A549 (cell line): ENCODE measurements around the gene ABCC3. TPM values are rescaled to one million over a fixed set of nuclear protein-coding genes. Genes with fewer than 3 reads are reported as not detected.
A peak's percentile ranks its signal among the peaks of the same experiment; 100 is the strongest.

Experiments
- ATAC-seq, 2 experiments: fragments of 200-7000 bp in 1 of 2; fragments of >200 bp in 1 of 2; cut with Nextera tagmentation in 1 of 2; cut with Tn5 transposase in 1 of 2; 3 replicates each; pipeline versions ENCODE4 v1.8.0 to v1.9.1; 2018 to 2020; ENCODE audit warnings: mild to moderate bottlenecking in 1 of 2, moderate library complexity in 1 of 2
- CTCF ChIA-PET: fragments of 300-600 bp; sonication (Branson Sonifier 250); formaldehyde crosslinking; extraction: SDS; loops from one replicate; lab custom pipeline; 2021; ENCODE audit warnings: antibody characterized with exemption, inconsistent platforms; lab: Yijun Ruan, JAX
- POLR2A ChIA-PET: fragments of 350-600 bp; formaldehyde crosslinking; extraction: SDS; loops from one replicate; lab custom pipeline; 2021; ENCODE audit warnings: antibody characterized with exemption, inconsistent platforms; lab: Yijun Ruan, JAX
- DNase-seq, 2 experiments: peaks; one replicate each; pipeline versions ENCODE4 v3.0.0 to v3.0.0-alpha.2; 2011 to 2016; ENCODE audit warnings: low read depth in 1 of 2, low spot score in 1 of 2
- FAIRE-seq: peaks from 2 replicates; lab custom pipeline; 2011; peaks lifted over from hg19 to GRCh38; lab: Jason Lieb, UNC
- H3K27ac ChIP-seq, 2 experiments: fragments of >200 bp; sonication (Bioruptor Twin); formaldehyde crosslinking; 3 replicates each; pipeline ENCODE4 v1.5.1; 2016 to 2017
- H3K4me1 ChIP-seq: fragments of >200 bp; sonication (Bioruptor Twin); formaldehyde crosslinking; 3 replicates; pipeline ENCODE4 v1.6.1; 2016
- H3K4me2 ChIP-seq: fragments of >200 bp; sonication (Bioruptor Twin); formaldehyde crosslinking; 3 replicates; pipeline ENCODE4 v1.6.1; 2016
- H3K4me3 ChIP-seq: fragments of >200 bp; sonication (Bioruptor Twin); formaldehyde crosslinking; 3 replicates; pipeline ENCODE4 v1.5.1; 2016
- H3K9me3 ChIP-seq: fragments of >200 bp; sonication (Bioruptor Twin); formaldehyde crosslinking; 3 replicates; pipeline ENCODE4 v1.6.1; 2016
- CBX2 ChIP-seq: fragments of 200-600 bp; sonication (generic); IDR thresholded peaks from 2 replicates; pipeline ENCODE4 v1.6.1; 2016; ENCODE audit warnings: low read depth, mild to moderate bottlenecking, borderline replicate concordance
- CBX8 ChIP-seq: fragments of 200-600 bp; sonication (generic); IDR thresholded peaks from 2 replicates; pipeline ENCODE4 v1.6.1; 2016
- CEBPB ChIP-seq, 2 experiments: fragments of >200 bp in 1 of 2; sonication (Bioruptor Twin) in 1 of 2; formaldehyde crosslinking in 1 of 2; IDR thresholded peaks; 2 replicates each; pipeline ENCODE4 v1.6.1; 2012 to 2016
- CHD2 ChIP-seq: fragments of 150-350 bp; IDR thresholded peaks from 2 replicates; pipeline ENCODE4 v1.6.1; 2014; ENCODE audit warnings: low read length; ENCODE audit not compliant: partially characterized antibody
- CHD4 ChIP-seq: fragments of 200-600 bp; sonication (generic); IDR thresholded peaks from 2 replicates; pipeline ENCODE4 v1.6.1; 2016; ENCODE audit warnings: antibody characterized with exemption, mild to moderate bottlenecking, borderline replicate concordance
- EHF ChIP-seq: fragments of 250-450 bp; sonication (Bioruptor Pico); IDR thresholded peaks from 2 replicates; pipeline ENCODE4 v1.5.0; 2020; ENCODE audit warnings: mild to moderate bottlenecking
- FOSL2 ChIP-seq, 2 experiments: fragments of 450-650 bp in 1 of 2; fragments of >200 bp in 1 of 2; sonication (Bioruptor Twin) in 1 of 2; formaldehyde crosslinking; IDR thresholded peaks; 2 replicates each; pipeline versions ENCODE4 v1.5.0 to v1.6.1; 2016 to 2020; ENCODE audit warnings: mild to moderate bottlenecking in 1 of 2, moderate library complexity in 1 of 2
- FOXS1 ChIP-seq: fragments of 250-450 bp; sonication (Bioruptor Pico); IDR thresholded peaks from 2 replicates; pipeline ENCODE4 v1.5.0; 2020; ENCODE audit warnings: mild to moderate bottlenecking, moderate library complexity
- GATA3 ChIP-seq: IDR thresholded peaks from 2 replicates; pipeline ENCODE4 v1.6.1; 2012; ENCODE audit warnings: borderline replicate concordance
- HDAC2 ChIP-seq: fragments of 200-600 bp; sonication (generic); IDR thresholded peaks from 2 replicates; pipeline ENCODE4 v1.6.1; 2016
- HEYL ChIP-seq: fragments of 250-450 bp; sonication (Bioruptor Pico); IDR thresholded peaks from 2 replicates; pipeline ENCODE4 v1.8.0; 2021; ENCODE audit warnings: mild to moderate bottlenecking, moderate library complexity
- HOXB5 ChIP-seq: fragments of 250-450 bp; sonication (Bioruptor Pico); IDR thresholded peaks from 2 replicates; pipeline ENCODE4 v1.5.0; 2020; ENCODE audit warnings: mild to moderate bottlenecking, moderate library complexity
- JUN ChIP-seq, 2 experiments: fragments of >200 bp; sonication (Bioruptor Twin); formaldehyde crosslinking; IDR thresholded peaks; 2 replicates in 1 of 2; 3 replicates in 1 of 2; pipeline ENCODE4 v1.6.1; 2016 to 2017
- JUNB ChIP-seq: fragments of >200 bp; sonication (Bioruptor Twin); formaldehyde crosslinking; IDR thresholded peaks from 2 replicates; pipeline ENCODE4 v1.6.1; 2016
- KDM5A ChIP-seq: fragments of 200-600 bp; sonication (generic); IDR thresholded peaks from 2 replicates; pipeline ENCODE4 v1.6.1; 2016; ENCODE audit warnings: antibody characterized with exemption, mild to moderate bottlenecking
- NFE2L2 ChIP-seq: fragments of 150-350 bp; conservative IDR thresholded peaks from 2 replicates; pipeline ENCODE4 v1.6.1; 2014; ENCODE audit warnings: low read length
- NR3C1 ChIP-seq: fragments of >200 bp; sonication (Bioruptor Twin); formaldehyde crosslinking; IDR thresholded peaks from 3 replicates; pipeline ENCODE4 v1.6.1; 2017
- PHF8 ChIP-seq: fragments of 200-600 bp; sonication (generic); IDR thresholded peaks from 2 replicates; pipeline ENCODE4 v1.6.1; 2016; ENCODE audit warnings: low read depth, mild to moderate bottlenecking, antibody characterized with exemption, moderate library complexity, borderline replicate concordance
- POLR2A ChIP-seq: IDR thresholded peaks from 2 replicates; pipeline ENCODE4 v1.6.1; 2012; ENCODE audit warnings: mild to moderate bottlenecking, low read length
- POLR2AphosphoS2 ChIP-seq: conservative IDR thresholded peaks from 2 replicates; pipeline ENCODE4 v1.6.1; 2012; ENCODE audit warnings: low read length, improper control_type of control experiment, inconsistent platforms
- RAD21 ChIP-seq, 2 experiments: fragments of >200 bp in 1 of 2; sonication (Bioruptor Twin) in 1 of 2; formaldehyde crosslinking in 1 of 2; IDR thresholded peaks in 1 of 2; conservative IDR thresholded peaks in 1 of 2; 2 replicates in 1 of 2; 3 replicates in 1 of 2; pipeline ENCODE4 v1.6.1; 2012 to 2018; ENCODE audit warnings: inconsistent platforms in 1 of 2
- RCOR1 ChIP-seq: fragments of 150-350 bp; IDR thresholded peaks from 2 replicates; pipeline ENCODE4 v1.6.1; 2014; ENCODE audit warnings: antibody characterized with exemption, low read length, low read depth
- RFX5 ChIP-seq: fragments of 450-650 bp; IDR thresholded peaks from 2 replicates; pipeline ENCODE4 v1.7.1; 2014; ENCODE audit warnings: antibody characterized with exemption, mild to moderate bottlenecking, moderate library complexity
- TFCP2L1 ChIP-seq: fragments of 250-450 bp; sonication (Bioruptor Pico); IDR thresholded peaks from 2 replicates; pipeline ENCODE4 v1.5.0; 2021; ENCODE audit warnings: mild to moderate bottlenecking
- ZC3H11A ChIP-seq: fragments of 450-650 bp; IDR thresholded peaks from 2 replicates; pipeline ENCODE4 v1.6.1; 2014; ENCODE audit warnings: antibody characterized with exemption, mild to moderate bottlenecking
- ZFP36 ChIP-seq: fragments of 450-650 bp; IDR thresholded peaks from 2 replicates; pipeline ENCODE4 v1.6.1; 2014; ENCODE audit warnings: borderline replicate concordance; ENCODE audit not compliant: partially characterized antibody
- WGBS: methylation state at CpG from one replicate; pipeline ENCODE4 v1.1.6; 2017; ENCODE audit errors: missing lambda C conversion rate; 5-methylcytosine and 5-hydroxymethylcytosine counted together
- polyA plus RNA-seq, 4 experiments: library from polyadenylated mRNA; depleted of rRNA in 3 of 4; stranded (reverse); fragments of >200 nt; fragmentation: RNase III in 1 of 4; extraction: RNeasy Plus Mini Kit Qiagen cat#74134 plus additional on column Dnase treatment in 1 of 4; gene quantifications; 2 replicates in 3 of 4; 3 replicates in 1 of 4; pipeline ENCODE4 v1.2.3, GENCODE V29; 2011 to 2017
- TF ChIP-seq, protein P1 (sequence below): fragments of 150-350 bp; IDR thresholded peaks from 2 replicates; pipeline ENCODE4 v1.6.1; 2014; ENCODE audit warnings: low read depth, mild to moderate bottlenecking, low read length
- TF ChIP-seq, protein P2 (sequence below): fragments of >200 bp; sonication (Bioruptor Twin); formaldehyde crosslinking; IDR thresholded peaks from 3 replicates; pipeline ENCODE4 v1.6.1; 2016
- TF ChIP-seq, protein P3 (sequence below): fragments of 450-650 bp; IDR thresholded peaks from 2 replicates; pipeline ENCODE4 v1.6.1; 2014; ENCODE audit warnings: antibody characterized with exemption
- TF ChIP-seq, protein P4 (sequence below): fragments of 250-450 bp; sonication (Bioruptor Pico); IDR thresholded peaks from 2 replicates; pipeline ENCODE4 v1.5.0; 2021; ENCODE audit warnings: mild to moderate bottlenecking, moderate library complexity, borderline replicate concordance
- TF ChIP-seq, protein P5 (sequence below): fragments of 200-600 bp; sonication (generic); IDR thresholded peaks from 2 replicates; pipeline ENCODE4 v1.6.1; 2016; ENCODE audit warnings: antibody characterized with exemption, mild to moderate bottlenecking, moderate library complexity
- TF ChIP-seq, protein P6 (sequence below): IDR thresholded peaks from 2 replicates; pipeline ENCODE4 v1.6.1; 2012; ENCODE audit warnings: low read depth, borderline replicate concordance
- TF ChIP-seq, protein P7 (sequence below): IDR thresholded peaks from 2 replicates; pipeline ENCODE4 v1.6.1; 2012

ABCC3 gene
- polyA plus RNA-seq, 2 of the 4 experiments (the other 2 are of a cell fraction) = 248 to 342 TPM

DNA sequence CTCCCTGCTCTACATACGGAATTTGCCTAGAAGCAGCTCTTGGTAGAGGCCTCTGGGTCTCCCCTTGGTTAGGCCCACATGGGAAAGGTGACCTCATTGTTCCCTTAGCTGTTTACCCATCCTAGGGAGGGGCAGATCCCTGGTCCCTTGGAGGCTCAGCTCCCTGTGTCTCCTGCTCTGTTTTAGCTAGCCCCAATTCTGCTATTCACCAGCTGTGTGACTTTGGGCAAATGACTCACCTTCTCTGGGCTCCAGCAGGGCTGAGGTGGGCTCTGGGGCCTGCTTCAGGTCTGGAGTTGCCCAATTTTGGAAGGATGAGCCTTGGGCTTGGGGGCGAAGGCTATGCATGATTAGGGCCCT, 3.9 kb downstream of the ABCC3 start:
- Histone ChIP-seq H3K4me1 (peaks cover 79% of the 10 kb centered on the region), H3K4me3 (peak overlapping the region; percentile 92), H3K27ac (peak overlapping the region; percentile 99 to 100), H3K9me3 (no peaks in the 10 kb centered on the region), H3K4me2 (peak overlapping the region; percentile 92)
- FAIRE-seq (peak; percentile 91), DNase-seq (peak; percentile 94 to 97), ATAC-seq (peak; percentile 71 to 75)
- ChIA-PET CTCF (interaction anchor here (0.9 to 48.0 kb wide), 10 partner anchors 11 to 311 kb away, joined by 3 to 2097 read pairs (median 4); partner anchors contain the start of genes ANKRD40 and RSAD1), POLR2A (interaction anchor here (0.7 to 8.0 kb wide), 24 partner anchors 8 to 306 kb away, joined by 3 to 237 read pairs (median 11); partner anchors contain the start of genes CACNA1G, LUC7L3 and TOB1)
- 0% methylated on average over 2 of the region's 2 CpGs for WGBS
- TF ChIP-seq, protein P1, sequence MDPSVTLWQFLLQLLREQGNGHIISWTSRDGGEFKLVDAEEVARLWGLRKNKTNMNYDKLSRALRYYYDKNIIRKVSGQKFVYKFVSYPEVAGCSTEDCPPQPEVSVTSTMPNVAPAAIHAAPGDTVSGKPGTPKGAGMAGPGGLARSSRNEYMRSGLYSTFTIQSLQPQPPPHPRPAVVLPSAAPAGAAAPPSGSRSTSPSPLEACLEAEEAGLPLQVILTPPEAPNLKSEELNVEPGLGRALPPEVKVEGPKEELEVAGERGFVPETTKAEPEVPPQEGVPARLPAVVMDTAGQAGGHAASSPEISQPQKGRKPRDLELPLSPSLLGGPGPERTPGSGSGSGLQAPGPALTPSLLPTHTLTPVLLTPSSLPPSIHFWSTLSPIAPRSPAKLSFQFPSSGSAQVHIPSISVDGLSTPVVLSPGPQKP = no peak
- TF ChIP-seq GATA3 (no peak; the same call in 1 of the 2 replicates), POLR2A (no peak), ZC3H11A (no peak), CHD2 (no peak), HEYL (no peak), CEBPB (IDR thresholded peaks at IDR 0.05) (peak; percentile 59 to 90; a peak in 3 of 4 replicates), ZFP36 (peak; percentile 96), HOXB5 (no peak; the same call in 1 of the 2 replicates), KDM5A (no peak), NR3C1 (no peak), NFE2L2 (no peak), JUN (IDR thresholded peaks at IDR 0.05) (no peak), CBX8 (no peak), EHF (CRISPR knock-in tag) (no peak), FOSL2 (IDR thresholded peaks at IDR 0.05) (no peak), FOSL2 (CRISPR knock-in tag; IDR thresholded peaks at IDR 0.05) (peak; percentile 91), RFX5 (no peak), TFCP2L1 (CRISPR knock-in tag) (0 out of 2 replicates have a peak, but pooled peaks have one; percentile 30), PHF8 (no peak), RAD21 (conservative IDR thresholded peaks at IDR 0.05 in 1 of 2, IDR thresholded peaks at IDR 0.05 in 1 of 2) (no peak), POLR2AphosphoS2 (peak; percentile 95; the same call in 1 of the 2 replicates), CHD4 (no peak), HDAC2 (no peak), JUNB (no peak), CBX2 (no peak), RCOR1 (no peak), FOXS1 (CRISPR knock-in tag) (0 out of 2 replicates have a peak, but pooled peaks have one; percentile 58)
- TF ChIP-seq, protein P2, sequence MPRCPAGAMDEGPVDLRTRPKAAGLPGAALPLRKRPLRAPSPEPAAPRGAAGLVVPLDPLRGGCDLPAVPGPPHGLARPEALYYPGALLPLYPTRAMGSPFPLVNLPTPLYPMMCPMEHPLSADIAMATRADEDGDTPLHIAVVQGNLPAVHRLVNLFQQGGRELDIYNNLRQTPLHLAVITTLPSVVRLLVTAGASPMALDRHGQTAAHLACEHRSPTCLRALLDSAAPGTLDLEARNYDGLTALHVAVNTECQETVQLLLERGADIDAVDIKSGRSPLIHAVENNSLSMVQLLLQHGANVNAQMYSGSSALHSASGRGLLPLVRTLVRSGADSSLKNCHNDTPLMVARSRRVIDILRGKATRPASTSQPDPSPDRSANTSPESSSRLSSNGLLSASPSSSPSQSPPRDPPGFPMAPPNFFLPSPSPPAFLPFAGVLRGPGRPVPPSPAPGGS = no peak
- TF ChIP-seq, protein P3, sequence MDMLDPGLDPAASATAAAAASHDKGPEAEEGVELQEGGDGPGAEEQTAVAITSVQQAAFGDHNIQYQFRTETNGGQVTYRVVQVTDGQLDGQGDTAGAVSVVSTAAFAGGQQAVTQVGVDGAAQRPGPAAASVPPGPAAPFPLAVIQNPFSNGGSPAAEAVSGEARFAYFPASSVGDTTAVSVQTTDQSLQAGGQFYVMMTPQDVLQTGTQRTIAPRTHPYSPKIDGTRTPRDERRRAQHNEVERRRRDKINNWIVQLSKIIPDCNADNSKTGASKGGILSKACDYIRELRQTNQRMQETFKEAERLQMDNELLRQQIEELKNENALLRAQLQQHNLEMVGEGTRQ = no peak
- TF ChIP-seq, protein P4, sequence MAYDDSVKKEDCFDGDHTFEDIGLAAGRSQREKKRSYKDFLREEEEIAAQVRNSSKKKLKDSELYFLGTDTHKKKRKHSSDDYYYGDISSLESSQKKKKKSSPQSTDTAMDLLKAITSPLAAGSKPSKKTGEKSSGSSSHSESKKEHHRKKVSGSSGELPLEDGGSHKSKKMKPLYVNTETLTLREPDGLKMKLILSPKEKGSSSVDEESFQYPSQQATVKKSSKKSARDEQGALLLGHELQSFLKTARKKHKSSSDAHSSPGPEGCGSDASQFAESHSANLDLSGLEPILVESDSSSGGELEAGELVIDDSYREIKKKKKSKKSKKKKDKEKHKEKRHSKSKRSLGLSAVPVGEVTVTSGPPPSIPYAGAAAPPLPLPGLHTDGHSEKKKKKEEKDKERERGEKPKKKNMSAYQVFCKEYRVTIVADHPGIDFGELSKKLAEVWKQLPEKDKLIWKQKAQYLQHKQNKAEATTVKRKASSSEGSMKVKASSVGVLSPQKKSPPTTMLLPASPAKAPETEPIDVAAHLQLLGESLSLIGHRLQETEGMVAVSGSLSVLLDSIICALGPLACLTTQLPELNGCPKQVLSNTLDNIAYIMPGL = no peak
- TF ChIP-seq, protein P5, sequence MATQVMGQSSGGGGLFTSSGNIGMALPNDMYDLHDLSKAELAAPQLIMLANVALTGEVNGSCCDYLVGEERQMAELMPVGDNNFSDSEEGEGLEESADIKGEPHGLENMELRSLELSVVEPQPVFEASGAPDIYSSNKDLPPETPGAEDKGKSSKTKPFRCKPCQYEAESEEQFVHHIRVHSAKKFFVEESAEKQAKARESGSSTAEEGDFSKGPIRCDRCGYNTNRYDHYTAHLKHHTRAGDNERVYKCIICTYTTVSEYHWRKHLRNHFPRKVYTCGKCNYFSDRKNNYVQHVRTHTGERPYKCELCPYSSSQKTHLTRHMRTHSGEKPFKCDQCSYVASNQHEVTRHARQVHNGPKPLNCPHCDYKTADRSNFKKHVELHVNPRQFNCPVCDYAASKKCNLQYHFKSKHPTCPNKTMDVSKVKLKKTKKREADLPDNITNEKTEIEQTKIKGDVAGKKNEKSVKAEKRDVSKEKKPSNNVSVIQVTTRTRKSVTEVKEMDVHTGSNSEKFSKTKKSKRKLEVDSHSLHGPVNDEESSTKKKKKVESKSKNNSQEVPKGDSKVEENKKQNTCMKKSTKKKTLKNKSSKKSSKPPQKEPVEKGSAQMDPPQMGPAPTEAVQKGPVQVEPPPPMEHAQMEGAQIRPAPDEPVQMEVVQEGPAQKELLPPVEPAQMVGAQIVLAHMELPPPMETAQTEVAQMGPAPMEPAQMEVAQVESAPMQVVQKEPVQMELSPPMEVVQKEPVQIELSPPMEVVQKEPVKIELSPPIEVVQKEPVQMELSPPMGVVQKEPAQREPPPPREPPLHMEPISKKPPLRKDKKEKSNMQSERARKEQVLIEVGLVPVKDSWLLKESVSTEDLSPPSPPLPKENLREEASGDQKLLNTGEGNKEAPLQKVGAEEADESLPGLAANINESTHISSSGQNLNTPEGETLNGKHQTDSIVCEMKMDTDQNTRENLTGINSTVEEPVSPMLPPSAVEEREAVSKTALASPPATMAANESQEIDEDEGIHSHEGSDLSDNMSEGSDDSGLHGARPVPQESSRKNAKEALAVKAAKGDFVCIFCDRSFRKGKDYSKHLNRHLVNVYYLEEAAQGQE = no peak
- TF ChIP-seq, protein P6, sequence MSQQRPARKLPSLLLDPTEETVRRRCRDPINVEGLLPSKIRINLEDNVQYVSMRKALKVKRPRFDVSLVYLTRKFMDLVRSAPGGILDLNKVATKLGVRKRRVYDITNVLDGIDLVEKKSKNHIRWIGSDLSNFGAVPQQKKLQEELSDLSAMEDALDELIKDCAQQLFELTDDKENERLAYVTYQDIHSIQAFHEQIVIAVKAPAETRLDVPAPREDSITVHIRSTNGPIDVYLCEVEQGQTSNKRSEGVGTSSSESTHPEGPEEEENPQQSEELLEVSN = no peak; the same call in 1 of the 2 replicates
- TF ChIP-seq, protein P7, sequence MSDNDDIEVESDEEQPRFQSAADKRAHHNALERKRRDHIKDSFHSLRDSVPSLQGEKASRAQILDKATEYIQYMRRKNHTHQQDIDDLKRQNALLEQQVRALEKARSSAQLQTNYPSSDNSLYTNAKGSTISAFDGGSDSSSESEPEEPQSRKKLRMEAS = peak; percentile 59; the same call in 1 of the 2 replicates
